ENCODE measurements around the gene OR2S2. TPM values are rescaled to one million over a fixed set of nuclear protein-coding genes. Genes with fewer than 3 reads are reported as not detected.

Gene OR2S2
- total RNA-seq, 2 experiments from 2014 or later, result not detected

DNA sequence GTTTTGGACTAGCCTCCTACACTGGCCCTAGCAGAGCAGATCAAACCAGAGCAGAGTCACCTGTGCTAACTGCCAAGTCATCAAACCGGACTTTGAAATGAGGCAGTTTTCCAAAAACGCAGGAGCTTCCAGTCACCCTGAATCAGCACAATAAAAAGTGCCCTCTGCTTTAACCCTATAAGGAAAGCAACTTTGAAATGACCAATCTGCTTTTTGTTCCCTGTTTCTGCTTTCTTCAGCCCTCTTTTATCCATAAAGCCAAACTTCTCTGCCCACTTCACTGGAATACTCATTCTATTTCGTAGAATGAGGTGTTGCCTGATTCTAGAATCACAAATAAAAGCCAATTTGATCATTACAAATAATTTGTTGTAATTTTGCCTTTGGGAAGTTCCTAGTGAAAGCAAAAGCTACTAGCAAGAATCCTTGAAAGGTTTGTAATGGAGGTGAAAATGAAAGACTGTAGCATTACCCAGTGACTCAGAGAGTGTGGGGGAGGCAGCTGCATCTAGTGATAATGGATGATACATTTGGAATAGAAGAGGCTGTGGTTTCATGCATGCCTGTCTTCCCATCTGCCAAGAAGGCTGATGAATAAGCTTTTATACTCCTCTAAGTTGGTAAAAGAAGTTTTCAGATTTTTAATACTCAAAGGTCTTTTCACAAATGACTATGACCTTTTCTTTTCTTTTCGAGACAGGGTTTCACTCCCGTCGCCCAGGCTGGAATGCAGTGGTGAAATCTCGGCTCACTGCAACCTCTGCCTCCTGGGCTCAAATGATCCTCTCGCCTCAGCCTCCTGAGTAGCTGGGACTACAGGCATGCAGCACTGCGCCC lies 33.8 kb downstream of the OR2S2 start:
- no peak overlapping the region for H3K27ac Mint-ChIP-seq
- ChIA-PET CTCF (no interaction called here), POLR2A (no interaction called here)
- intact Hi-C loops (cut with DNase I, micrococcal nuclease), result no loop called here
- ATAC-seq (ENCODE audit: poor library complexity) (no peak), DNase-seq (no peak)
- H3K27ac ChIP-seq (ENCODE audit: low read depth in 1 of 2, low read length in 2 of 2), result no peak overlapping the region
- H3K4me3 Mint-ChIP-seq, result no peak overlapping the region
- no peaks in the 10 kb centered on the region for H3K27me3 Mint-ChIP-seq
- TF ChIP-seq, protein P1, sequence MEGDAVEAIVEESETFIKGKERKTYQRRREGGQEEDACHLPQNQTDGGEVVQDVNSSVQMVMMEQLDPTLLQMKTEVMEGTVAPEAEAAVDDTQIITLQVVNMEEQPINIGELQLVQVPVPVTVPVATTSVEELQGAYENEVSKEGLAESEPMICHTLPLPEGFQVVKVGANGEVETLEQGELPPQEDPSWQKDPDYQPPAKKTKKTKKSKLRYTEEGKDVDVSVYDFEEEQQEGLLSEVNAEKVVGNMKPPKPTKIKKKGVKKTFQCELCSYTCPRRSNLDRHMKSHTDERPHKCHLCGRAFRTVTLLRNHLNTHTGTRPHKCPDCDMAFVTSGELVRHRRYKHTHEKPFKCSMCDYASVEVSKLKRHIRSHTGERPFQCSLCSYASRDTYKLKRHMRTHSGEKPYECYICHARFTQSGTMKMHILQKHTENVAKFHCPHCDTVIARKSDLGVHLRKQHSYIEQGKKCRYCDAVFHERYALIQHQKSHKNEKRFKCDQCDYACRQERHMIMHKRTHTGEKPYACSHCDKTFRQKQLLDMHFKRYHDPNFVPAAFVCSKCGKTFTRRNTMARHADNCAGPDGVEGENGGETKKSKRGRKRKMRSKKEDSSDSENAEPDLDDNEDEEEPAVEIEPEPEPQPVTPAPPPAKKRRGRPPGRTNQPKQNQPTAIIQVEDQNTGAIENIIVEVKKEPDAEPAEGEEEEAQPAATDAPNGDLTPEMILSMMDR (IDR thresholded peaks at IDR 0.05), result no peak
- no peaks in the 10 kb centered on the region for H3K36me3 ChIP-seq (ENCODE audit: insufficient read depth, low read length)
- H3K4me1 ChIP-seq (ENCODE audit: insufficient read depth, low read length), result no peaks in the 10 kb centered on the region
- H3K9me3 ChIP-seq (ENCODE audit: control insufficient read depth in 1 of 2, insufficient read depth in 1 of 2, low read length in 2 of 2), result no peaks in the 10 kb centered on the region
- H3K4me3 ChIP-seq (ENCODE audit: low read length), result no peak overlapping the region
- no peaks in the 10 kb centered on the region for H3K36me3 Mint-ChIP-seq (ENCODE audit: low read depth)
- no peaks in the 10 kb centered on the region for H3K27me3 ChIP-seq (ENCODE audit: control insufficient read depth in 1 of 2, insufficient read depth in 2 of 2, low read length in 2 of 2)
- no peaks in the 10 kb centered on the region for H3K9me3 Mint-ChIP-seq
- H3K4me1 Mint-ChIP-seq (ENCODE audit: low read depth), result peaks cover 2% of the 10 kb centered on the region

DNA sequence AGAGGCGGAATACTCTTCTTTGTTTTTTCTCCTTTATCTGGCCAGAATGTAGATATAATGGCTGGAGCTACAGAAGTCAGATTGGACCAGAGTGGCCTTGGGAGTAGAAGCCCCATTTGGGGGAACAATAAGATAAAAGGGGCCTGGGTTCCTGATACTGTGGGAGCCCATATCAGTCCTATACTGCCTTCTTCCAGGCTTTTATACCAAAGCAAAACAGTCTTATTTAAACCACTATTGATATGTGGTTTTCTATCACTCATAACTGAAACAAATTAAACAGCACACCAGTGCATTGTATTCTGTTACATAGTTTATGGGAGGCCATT lies 34.4 kb downstream of the OR2S2 start:
- ATAC-seq (ENCODE audit: poor library complexity), result no peak
- H3K36me3 ChIP-seq (ENCODE audit: insufficient read depth, low read length), result no peaks in the 10 kb centered on the region
- Mint-ChIP-seq H3K27ac (no peak overlapping the region), H3K4me3 (no peak overlapping the region), H3K36me3 (ENCODE audit: low read depth) (no peaks in the 10 kb centered on the region), H3K27me3 (no peaks in the 10 kb centered on the region), H3K4me1 (ENCODE audit: low read depth) (peaks cover 8% of the 10 kb centered on the region), H3K9me3 (no peaks in the 10 kb centered on the region)
- H3K27ac ChIP-seq (ENCODE audit: low read depth in 1 of 2, low read length in 2 of 2), result no peak overlapping the region
- no peak for DNase-seq
- intact Hi-C loops (cut with DNase I, micrococcal nuclease), result no loop called here
- ChIA-PET POLR2A (interaction anchor here (0.7 kb wide), 1 partner anchor 1130 kb away, joined by 3 read pairs; no protein-coding TSS in a partner anchor), CTCF (no interaction called here)
- TF ChIP-seq, protein P1 (IDR thresholded peaks at IDR 0.05), result no peak
- H3K27me3 ChIP-seq (ENCODE audit: control insufficient read depth in 1 of 2, insufficient read depth in 2 of 2, low read length in 2 of 2), result no peaks in the 10 kb centered on the region
- H3K4me3 ChIP-seq (ENCODE audit: low read length), result no peak overlapping the region
- no peaks in the 10 kb centered on the region for H3K9me3 ChIP-seq (ENCODE audit: control insufficient read depth in 1 of 2, insufficient read depth in 1 of 2, low read length in 2 of 2)
- H3K4me1 ChIP-seq (ENCODE audit: insufficient read depth, low read length), result no peaks in the 10 kb centered on the region

DNA sequence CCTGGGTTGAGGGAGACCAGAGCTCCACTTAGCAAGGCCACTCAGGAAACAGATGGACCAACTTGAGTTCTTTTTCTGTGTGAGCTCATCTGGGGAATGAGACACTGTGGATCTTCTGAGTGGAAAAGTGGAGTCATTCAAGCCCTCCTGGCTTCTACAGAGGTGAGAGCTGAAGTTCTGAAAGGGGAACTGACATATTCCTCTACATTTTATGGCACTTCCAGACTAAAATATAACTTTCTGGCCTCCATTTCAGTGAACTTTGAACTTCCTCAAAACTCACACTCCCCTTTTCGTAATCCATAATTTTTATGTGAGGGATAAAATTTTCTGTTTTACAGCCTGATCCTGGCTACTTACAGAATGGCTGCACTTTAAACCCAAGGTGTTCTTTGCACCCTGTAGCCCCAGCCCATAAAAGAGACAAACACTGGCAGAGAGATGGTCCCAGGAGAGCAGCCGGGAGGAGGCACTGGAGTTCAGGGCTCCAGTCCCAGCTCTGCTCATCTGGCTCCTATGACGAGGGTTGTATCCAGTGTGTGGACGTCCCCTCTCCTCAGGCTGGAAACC lies 37.8 kb downstream of the OR2S2 start:
- H3K9me3 Mint-ChIP-seq, result no peaks in the 10 kb centered on the region
- no peak for ATAC-seq (ENCODE audit: poor library complexity)
- H3K4me1 ChIP-seq (ENCODE audit: insufficient read depth, low read length), result no peaks in the 10 kb centered on the region
- no peaks in the 10 kb centered on the region for H3K36me3 Mint-ChIP-seq (ENCODE audit: low read depth)
- no peaks in the 10 kb centered on the region for H3K27me3 ChIP-seq (ENCODE audit: control insufficient read depth in 1 of 2, insufficient read depth in 2 of 2, low read length in 2 of 2)
- H3K36me3 ChIP-seq (ENCODE audit: insufficient read depth, low read length), result no peaks in the 10 kb centered on the region
- ChIA-PET CTCF (interaction anchor here (1.4 kb wide), 1 partner anchor 9 kb away, joined by 4 read pairs; no protein-coding TSS in a partner anchor), POLR2A (interaction anchor here (1.5 kb wide), 1 partner anchor 9 kb away, joined by 5 read pairs; no protein-coding TSS in a partner anchor)
- intact Hi-C loops (cut with DNase I, micrococcal nuclease), result no loop called here
- no peak overlapping the region for H3K4me3 Mint-ChIP-seq
- peak overlapping the region; percentile 9 for H3K27ac Mint-ChIP-seq
- no peak overlapping the region for H3K4me3 ChIP-seq (ENCODE audit: low read length)
- H3K4me1 Mint-ChIP-seq (ENCODE audit: low read depth), result peaks cover 15% of the 10 kb centered on the region
- TF ChIP-seq, protein P1 (IDR thresholded peaks at IDR 0.05), result no peak
- H3K27ac ChIP-seq (ENCODE audit: low read depth in 1 of 2, low read length in 2 of 2), result peak overlapping the region in 1 of 2 donors; percentile 5
- no peaks in the 10 kb centered on the region for H3K27me3 Mint-ChIP-seq
- no peak for DNase-seq
- no peaks in the 10 kb centered on the region for H3K9me3 ChIP-seq (ENCODE audit: control insufficient read depth in 1 of 2, insufficient read depth in 1 of 2, low read length in 2 of 2)
